CD4-positive, alpha-beta T cell treated with Interferon alpha-2 for 1 hour (primary cell): ENCODE measurements around the gene KAT14.
"Not testable (repeated sequence)": the region's sequence is repeated elsewhere in the genome, so short reads cannot be mapped to it uniquely, and the experiment has no call there.

Experiments used
- DNase-seq, 2 donors: peaks; one replicate each; pipeline ENCODE4 v3.0.0-alpha.2; 2020 to 2022

Gene KAT14, protein sequence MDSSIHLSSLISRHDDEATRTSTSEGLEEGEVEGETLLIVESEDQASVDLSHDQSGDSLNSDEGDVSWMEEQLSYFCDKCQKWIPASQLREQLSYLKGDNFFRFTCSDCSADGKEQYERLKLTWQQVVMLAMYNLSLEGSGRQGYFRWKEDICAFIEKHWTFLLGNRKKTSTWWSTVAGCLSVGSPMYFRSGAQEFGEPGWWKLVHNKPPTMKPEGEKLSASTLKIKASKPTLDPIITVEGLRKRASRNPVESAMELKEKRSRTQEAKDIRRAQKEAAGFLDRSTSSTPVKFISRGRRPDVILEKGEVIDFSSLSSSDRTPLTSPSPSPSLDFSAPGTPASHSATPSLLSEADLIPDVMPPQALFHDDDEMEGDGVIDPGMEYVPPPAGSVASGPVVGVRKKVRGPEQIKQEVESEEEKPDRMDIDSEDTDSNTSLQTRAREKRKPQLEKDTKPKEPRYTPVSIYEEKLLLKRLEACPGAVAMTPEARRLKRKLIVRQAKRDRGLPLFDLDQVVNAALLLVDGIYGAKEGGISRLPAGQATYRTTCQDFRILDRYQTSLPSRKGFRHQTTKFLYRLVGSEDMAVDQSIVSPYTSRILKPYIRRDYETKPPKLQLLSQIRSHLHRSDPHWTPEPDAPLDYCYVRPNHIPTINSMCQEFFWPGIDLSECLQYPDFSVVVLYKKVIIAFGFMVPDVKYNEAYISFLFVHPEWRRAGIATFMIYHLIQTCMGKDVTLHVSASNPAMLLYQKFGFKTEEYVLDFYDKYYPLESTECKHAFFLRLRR

DNA sequence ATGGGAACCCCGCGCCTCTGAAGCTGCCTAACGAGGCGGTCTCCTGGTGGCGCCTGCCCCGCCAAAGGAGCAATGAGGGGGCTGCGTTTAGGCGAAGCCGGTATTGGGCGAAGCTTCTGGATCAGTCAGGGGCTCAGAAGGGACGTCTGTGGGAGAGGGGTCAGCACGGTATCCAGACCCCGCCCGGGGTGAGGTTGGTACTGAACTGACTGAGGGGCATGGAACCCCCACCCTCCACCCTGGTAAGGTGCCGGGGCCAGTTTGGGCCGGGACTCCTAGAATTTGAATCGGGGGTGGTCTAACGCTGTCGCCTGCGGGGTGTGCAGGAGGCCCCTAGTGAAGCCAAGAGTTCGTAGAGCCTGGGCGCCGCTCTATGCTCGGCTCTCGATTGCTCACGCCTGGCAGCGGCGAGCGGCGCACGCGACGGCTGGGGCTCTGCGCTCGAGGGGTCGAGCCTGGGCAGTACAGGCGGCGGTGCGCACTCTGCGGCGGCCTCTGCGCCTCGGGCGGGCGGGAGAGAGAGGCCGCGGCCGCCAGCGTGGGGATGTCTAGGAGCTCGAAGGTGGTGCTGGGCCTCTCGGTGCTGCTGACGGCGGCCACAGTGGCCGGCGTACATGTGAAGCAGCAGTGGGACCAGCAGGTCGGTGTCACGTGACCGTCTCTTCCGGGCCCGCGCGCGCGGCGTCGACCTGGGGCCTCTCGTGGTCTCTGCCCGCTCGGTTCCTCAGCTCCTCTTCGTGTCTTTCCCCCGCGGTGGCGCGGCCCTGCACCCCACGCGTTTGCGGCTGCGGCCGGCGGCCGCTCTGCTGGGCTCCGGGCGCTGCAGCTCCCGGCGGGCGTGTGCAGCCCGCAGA, at the start of gene KAT14, which contains the start of gene PET117:
TSS of gene KAT14 (plus strand) at position 452 of the 854 bp plus-strand sequence. CDS start 4,798 bp downstream, outside the sequence.
TSS of gene PET117 (plus strand) at position 452 of the 854 bp plus-strand sequence. CDS start at position 545, 93 bp downstream.
- DNase-seq = peak; percentile 85 to 94

DNA sequence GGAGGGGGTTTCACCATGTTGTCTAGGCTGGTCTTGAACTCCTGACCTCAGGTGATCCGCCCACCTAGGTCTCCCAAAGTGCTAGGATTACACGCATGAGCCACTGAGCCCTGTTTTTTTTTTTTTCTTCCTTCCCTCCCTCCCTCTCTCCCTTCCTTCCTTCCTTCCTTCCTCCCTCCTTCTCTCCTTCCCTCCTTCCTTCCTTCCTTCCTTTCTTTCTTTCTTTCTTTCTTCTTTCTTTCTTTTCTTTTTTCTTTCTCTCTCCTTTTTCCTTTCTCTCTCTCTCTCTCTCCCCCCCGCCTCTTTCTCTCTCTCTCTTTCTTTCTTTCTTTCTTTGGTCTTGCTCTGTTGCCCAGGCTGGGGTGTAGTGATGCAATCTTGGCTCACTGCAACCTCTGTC, 49.4 kb upstream of the KAT14 start:
- DNase-seq = not testable (repeated sequence)

DNA sequence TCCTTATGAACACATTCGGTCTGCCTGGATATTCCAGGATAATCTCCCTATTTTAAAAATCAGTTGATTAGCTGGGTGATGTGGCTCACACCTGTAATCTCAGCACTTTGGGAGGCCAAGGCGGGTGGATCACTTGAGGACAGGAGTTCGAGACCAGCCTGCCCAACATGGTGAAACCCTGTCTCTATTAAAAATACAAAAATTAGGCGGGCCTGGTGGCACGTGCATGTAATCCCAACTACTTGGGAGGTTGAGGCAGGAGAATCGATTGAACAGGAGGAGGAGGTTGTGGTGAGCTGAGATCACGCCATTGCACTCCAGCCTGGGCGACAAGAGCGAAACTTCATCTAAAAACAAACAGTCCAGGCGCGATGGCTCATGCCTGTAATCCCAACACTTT, 48.8 kb upstream of the KAT14 start:
- not testable (repeated sequence) for DNase-seq

DNA sequence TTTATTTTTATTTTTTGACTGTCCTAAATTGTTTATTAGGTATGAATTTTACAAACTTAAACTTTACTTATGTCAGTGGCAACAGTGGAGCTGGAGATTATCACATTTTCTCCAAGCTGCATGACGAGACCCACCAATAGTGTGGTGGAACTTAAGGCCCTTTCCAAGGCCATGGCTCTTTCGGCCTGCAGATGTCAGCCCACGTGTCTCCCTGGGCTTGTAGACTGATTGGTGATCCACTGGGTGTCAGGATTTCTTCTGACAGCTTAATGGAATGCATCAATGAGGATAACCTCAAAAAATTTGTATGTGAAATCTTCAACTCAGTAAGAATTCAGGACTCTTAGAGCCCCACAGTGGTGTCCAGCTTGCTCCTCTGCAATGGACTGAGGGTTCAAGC, 47.6 kb upstream of the KAT14 start:
- DNase-seq = no peak

DNA sequence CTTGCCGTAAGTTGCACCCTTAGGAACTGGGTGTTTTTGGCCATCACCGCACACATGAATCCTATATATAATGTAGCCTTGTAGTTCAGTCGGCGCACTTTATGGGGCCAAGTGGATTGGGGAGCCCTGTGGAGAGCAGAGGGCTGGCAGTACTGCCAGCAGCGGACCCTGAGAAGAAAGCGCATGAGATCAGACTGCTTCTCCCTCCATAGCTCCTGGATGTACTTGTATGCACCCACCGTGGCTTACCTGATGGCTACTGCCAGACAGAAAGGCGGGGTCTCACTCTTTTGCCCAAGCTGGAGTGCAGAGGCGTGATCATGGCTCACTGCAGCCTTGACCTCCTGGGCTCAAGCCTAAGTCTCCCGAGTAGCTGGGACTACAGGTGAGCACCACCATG, 47.2 kb upstream of the KAT14 start:
- no peak for DNase-seq

DNA sequence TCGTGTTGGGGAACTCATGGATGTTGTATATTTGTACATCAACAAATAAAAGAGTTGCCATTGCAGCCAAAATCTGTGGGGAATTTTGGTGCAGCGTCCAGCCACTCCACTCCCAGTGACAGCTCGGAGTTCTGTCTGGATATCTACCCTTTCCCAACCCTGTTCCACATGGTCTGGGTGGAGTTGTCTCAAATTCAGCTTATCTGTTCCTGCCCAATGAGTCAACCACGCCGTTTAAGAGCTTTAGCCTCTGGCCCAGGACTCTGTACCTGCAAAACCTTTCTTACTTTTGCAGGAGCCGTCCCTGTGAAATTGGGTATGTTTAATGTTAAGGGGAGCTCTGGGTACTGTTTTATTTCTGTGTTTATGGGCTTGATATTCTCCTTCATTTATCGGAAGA, 46.0 kb upstream of the KAT14 start:
- DNase-seq = no peak

DNA sequence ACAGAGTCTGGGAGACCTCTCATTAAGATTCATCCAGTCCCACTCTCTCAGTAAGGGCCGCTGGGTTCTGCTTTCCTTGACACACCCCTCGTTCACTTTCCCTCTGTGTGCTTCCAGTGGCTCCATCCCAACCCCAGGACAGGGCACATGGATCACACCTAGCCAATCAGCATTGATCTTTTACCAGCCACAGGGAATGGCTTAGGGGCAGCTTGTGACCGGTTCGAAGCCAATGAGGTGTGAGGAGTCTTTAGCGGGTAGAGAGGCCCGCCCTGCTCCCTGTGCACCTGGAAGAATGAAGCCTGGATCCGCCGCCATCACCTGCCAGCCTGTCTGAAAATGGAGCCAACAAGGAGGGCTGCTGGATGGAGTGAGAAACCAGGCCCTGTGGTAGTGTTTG, 44.8 kb upstream of the KAT14 start:
- no peak for DNase-seq

DNA sequence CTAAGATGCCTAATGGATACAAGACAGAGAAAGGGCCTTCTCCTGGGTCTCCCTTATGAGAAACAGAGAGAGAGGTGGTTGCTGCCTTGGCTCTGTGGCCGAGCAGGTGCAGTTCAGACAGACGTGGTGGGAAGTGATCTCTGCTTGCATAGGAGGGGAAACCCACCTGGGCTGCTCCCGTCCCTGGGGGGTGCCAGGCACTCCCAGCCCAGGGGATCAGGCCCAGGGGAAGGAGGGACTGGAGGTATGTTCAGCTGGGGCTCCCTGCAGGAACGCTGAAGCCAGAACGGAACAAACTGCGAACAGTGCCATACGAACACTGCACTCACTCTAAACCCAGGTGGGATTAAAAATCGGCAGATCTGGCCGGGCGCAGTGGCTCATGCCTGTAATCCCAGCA, 44.3 kb upstream of the KAT14 start:
- DNase-seq = no peak

DNA sequence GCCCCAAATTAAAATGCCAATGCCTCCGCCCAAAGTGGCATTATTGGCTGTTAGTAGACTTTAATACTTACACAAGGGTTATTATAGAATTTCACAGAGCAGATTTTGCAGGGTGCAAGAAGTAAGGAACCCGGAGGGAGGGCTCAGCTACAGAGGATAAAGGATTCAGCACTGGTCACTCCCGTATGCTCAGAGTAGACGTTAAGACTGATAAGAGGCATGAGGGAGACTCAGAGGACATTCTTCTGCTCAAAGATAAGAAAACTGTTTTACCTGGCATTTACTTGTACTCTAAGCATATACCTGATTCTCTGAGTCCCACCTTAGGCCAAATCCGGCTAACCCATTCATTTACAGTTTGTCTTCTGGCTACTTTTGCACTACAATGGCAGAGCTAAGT, 43.5 kb upstream of the KAT14 start:
- no peak for DNase-seq

DNA sequence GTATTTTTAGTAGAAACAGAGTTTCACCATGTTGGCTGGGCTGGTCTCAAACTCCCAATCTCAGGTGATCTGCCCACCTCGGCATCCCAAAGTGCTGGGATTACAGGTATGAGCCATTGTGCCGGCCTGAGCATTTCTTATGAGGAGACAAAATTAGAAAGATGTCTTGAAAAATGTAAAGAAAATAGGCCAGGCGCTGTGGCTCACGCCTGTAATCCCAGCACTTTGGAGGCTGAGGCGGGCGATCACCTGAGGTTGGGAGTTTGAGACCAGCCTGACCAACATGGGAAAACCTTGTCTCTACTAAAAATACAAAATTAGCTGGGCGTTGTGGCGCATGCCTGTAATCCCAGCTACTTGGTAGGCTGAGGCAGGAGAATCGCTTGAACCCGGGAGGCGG, 37.1 kb upstream of the KAT14 start:
- not testable (repeated sequence) for DNase-seq

DNA sequence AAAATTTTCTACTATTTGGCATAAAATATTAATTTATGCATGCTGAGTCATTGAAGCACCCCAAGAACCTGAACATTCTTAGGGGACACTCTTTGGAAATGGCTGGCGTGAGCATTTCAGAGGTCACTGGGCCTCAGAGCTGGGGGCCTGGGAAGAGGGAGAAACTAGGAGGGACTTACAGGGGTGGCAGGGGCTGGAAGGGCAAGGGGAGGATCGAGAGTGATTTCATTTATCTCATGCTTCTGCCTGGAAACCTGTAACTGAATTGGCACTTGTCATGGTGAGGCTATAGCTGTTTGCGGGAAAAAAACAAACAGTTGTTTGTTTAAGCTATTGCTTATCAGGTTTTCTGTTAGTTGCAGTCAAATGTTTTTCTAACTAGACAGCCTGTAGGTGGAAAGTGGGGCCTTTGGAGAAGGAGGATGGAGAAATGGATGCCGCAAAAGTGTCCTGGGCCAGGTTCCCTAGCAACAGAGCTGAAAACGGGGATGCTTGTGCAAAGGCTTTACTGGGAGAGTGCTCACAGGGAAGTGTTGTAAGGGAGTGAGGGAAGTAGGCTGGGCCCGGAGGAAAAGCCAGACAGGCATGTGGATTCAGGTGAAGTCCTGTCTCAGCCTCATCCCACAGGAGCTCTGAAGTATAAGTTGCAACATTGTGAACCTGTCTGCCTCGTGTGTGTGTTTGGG, 36.4 kb upstream of the KAT14 start:
- DNase-seq = no peak

DNA sequence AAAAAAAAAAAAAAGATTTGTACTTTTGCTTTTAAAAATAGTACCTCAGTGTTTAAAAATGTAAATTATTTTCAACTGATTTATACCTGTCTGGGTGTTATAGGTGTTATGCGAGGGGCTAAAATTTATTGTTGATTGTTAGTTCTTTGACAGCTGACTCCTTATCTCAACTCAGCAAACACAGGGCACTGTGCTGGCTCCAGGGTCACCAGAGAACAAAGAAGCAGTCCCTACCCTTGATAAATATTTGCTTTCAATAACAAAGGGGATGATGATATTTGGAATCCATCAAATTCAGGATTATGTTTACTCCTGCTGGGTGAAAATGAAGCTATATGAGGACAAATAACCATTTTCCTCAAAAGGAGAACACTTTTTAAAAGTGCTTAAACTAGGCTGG, 34.2 kb upstream of the KAT14 start:
- no peak for DNase-seq

DNA sequence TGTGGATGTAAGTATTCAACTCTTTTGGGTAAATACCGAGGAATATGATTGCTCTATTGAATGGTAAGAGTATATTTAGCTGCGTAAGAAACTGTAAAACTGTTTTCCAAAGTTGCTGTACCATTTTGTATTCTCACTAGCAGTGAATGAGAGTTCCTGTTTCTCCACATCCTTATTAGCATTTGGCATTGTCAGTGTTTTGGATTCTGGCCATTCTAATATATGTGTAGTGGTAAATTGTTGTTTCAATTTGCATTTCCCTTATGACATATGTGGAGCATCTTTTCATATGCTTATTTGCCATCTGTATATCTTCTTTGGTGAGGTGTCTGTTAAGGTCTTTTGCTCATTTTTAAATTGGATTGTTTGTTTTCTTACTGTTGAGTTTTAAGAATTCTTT, 29.3 kb upstream of the KAT14 start:
- no peak for DNase-seq

DNA sequence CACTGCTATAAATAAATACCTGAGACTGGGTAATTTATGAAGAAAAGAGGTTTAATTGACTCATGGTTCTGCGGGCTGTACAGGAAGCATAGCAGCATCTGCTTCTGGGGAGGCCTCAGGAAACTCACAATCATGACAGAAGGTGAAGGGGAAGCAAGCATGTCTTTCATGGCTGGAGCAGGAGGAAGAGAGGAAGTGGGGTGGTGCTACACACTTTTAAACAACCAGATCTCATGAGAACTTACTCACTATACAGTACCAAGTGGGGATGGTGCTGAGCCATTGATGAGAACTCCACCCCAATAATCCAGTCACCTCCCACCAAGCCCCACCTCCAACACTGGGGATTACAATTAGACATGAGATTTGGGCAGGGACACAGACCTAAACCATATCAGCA, 9.1 kb upstream of the KAT14 start:
- DNase-seq = not testable (repeated sequence)

DNA sequence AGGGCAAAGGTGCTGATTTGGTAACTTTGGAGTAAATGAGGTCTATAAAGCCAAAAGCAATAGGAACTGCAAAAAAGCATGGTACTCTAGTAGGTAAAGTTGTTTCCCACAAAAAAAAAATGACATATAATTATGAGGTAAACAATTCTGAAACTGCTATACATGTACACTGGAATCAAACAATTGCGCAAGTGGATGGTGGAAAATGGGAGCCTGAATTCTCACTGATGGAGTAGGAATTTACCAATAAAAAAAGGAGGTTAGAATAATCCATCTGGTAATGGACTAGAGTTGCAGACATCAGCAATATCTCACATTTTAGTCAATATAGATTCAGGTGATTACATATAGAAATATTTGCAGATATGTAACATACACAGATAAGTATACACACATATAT, 5.0 kb upstream of the KAT14 start:
- no peak for DNase-seq

DNA sequence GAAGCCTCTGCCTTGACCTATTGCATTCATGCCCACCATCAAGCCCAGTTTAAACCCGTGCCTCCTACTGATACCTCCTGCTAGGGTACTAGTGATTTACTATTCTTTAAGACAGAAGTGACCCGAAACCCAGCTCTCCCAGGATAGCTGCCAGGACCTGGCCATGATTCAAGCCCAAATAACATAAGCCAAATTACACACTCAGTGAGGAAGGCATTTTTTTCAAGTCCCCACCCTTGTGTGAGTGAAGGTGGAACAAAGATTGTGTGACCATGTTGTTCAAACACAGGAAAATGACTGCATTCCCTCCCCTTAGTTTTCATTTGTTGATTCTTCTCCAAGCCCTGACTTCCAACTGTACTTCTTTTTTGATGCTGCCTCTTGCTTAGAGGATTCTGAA, 3.7 kb upstream of the KAT14 start:
- no peak for DNase-seq

DNA sequence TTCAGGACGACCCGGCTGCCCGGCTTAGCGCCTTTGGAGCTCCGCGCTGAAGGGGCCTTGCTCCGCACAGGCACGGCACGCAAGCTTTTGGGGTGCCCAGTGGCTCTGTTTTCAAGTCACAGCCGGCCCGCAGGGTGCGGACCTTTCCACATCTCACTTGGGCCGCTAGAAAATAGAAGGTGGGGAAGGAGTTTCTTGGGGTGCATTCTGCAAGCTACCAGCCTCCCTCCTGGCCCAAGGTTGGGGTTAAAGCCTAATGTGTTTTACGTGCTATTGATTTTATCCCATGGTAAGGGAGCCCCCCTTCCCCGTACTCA, 561 bp downstream of the KAT14 start:
- no peak for DNase-seq

DNA sequence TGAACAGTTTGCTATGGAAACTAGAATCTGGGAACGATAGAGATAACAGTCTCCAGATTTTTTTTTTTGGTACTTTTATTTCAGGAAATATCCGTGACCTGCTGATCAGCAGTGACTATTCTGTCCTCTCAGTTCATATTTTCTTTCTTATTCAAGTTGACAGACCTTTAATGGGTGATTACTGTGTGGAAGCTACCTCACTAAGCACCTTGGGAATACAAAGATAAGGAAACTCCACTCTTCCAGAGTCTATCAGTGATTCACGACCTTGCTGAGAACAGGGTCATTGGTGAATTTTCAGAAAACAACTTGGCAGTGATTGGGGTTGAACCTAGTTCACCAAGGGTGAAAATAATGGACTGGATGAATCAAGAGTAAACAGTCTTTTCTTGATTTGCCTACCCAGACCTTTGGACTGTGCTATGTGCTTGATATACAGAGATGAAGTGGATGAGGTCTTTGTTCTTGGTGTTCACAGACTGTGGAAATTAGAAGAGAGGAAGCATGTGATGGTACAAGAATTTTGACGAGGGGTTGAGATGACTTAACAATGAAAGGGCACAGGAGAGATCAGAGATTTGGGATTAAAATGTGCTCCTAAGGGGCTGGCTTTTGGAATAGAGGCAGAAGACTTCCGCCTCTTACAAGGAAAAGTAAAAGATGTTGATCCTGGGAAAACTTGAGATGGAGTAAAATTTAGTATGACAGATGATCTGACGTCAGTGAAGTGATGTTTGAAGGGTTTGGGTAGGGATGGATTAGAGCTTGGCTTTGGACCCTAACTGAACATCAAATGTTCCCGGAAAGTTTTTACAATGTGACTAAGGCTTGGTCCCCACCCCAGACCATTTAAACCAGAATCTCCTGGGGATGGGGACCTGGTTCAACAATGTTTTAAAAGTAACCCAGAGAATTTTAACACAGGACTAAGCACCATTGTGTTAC, 1.2 kb downstream of the KAT14 start:
- DNase-seq = no peak

DNA sequence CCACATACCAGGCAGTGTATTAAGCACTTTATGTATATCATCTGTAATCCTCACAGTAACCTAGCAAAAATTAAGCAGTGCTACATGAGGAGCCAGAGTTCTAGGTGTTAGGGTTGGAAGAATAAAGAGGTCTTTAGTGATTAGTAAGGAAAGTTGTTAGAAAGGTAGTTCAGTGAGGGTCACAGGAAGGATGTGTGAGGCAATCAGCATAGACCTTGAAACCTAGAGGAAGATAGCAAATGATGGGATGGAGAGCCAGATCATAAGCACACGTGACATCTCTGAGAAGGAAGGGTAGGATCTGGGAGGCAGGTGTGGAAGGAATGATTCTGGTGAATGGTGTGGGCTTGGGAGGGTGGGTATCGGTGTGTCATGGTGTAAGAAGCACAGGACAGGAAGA, 2.2 kb downstream of the KAT14 start:
- no peak for DNase-seq

DNA sequence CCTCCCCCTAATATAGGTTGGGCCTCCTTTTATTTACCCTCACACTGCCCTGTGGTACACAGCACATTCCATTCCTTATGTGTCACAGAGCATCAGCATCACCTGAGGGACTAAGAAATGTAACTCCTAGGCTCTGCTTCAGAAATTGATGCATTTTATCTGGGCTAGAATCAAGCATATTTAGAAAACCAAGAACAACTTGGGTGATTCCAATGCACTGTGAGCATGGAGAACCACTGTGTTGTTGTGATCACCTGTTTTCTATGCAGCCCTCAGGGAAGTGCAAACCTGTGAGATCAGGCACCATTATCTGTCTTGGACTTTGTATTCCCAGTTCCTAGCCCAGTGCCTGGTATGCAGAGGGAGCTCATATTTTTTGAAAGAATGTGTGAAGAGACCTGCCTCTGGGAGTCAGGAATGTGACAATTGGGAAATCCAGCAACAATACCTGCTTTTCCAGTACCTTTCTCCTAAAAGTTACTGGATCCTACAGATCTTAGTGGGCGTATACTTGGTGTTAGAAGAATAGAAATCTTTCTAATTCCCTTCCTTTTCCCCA, 7.0 kb downstream of the KAT14 start:
- DNase-seq = no peak

DNA sequence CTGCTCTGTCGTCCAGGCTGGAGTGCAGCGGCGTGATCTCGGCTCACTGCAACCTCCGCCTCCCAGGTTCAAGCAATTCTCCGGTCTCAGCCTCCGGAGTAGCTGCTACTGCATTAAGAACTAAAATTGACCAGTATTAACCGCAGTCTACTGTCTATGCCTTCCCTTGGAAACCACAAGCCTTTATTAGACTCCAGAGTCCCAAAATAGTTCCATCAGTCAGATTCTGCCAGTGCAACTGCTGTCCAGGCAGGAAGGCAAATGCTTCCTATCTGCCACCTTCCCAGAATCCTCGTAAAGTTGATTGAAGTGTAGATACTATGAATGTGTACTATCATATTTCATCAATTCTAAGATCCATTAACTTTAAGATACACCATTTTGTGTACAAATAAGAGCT, 16.7 kb downstream of the KAT14 start:
- no peak for DNase-seq
